ENCODE data around the gene ANO3.

ANO3 gene

GRCh38 chr11:26649884-26650283, 318.0 kb downstream of the ANO3 start:
- peak; percentile 44 for DNase-seq

GRCh38 chr11:26651916-26652315, 320.0 kb downstream of the ANO3 start:
- DNase-seq = no peak

- no peak for DNase-seq
These were observed 323.4 kb downstream of the ANO3 start for GRCh38 chr11:26655287-26655686.

GRCh38 chr11:26662916-26663315, 331.0 kb downstream of the ANO3 start:
- no peak for DNase-seq

- no peak for DNase-seq
These were observed 333.1 kb downstream of the ANO3 start for GRCh38 chr11:26665036-26665435.

- DNase-seq = no peak
These were observed 334.0 kb downstream of the ANO3 start for GRCh38 chr11:26665946-26666345.

GRCh38 chr11:26675233-26675928, 343.5 kb downstream of the ANO3 start:
- DNase-seq = no peak

GRCh38 chr11:26676641-26677040, 344.7 kb downstream of the ANO3 start:
- no peak for DNase-seq

- no peak for DNase-seq
These were observed 345.6 kb downstream of the ANO3 start for GRCh38 chr11:26677566-26677965.

- DNase-seq = no peak
These were observed 355.4 kb downstream of the ANO3 start for GRCh38 chr11:26687351-26687750.

- DNase-seq = no peak
These were observed 356.8 kb downstream of the ANO3 start for GRCh38 chr11:26688701-26689100.

GRCh38 chr11:26696330-26696729, 364.4 kb downstream of the ANO3 start:
- no peak for DNase-seq

- no peak for DNase-seq
These were observed 366.3 kb downstream of the ANO3 start for GRCh38 chr11:26698224-26698623.

- DNase-seq = no peak
These were observed 368.8 kb downstream of the ANO3 start for GRCh38 chr11:26700574-26701235.

GRCh38 chr11:26702406-26702805, 370.5 kb downstream of the ANO3 start:
- DNase-seq = no peak

GRCh38 chr11:26703411-26704191, 371.7 kb downstream of the ANO3 start:
- DNase-seq = no peak

GRCh38 chr11:26704249-26704648, 372.3 kb downstream of the ANO3 start:
- peak; percentile 31 for DNase-seq

- DNase-seq = no peak
These were observed 374.3 kb downstream of the ANO3 start for GRCh38 chr11:26706181-26706580.

GRCh38 chr11:26708736-26709456, 377.0 kb downstream of the ANO3 start:
- DNase-seq = no peak

GRCh38 chr11:26710489-26710888, 378.6 kb downstream of the ANO3 start:
- no peak for DNase-seq

- DNase-seq = no peak
These were observed 380.6 kb downstream of the ANO3 start for GRCh38 chr11:26712497-26712896.
